WTC11 (cell line): ENCODE results near the gene TBKBP1. TPM values are rescaled to one million over a fixed set of nuclear protein-coding genes. Genes with fewer than 3 reads are reported as not detected.

Experiments used
- ATAC-seq: fragments of 200-7000 bp; cut with Tn5 transposase; 2 replicates; pipeline ENCODE4 v1.10.0; 2021; ENCODE audit warnings: mild to moderate bottlenecking, moderate library complexity
- CTCF ChIA-PET: fragments of 300-600 bp; sonication (Branson Sonifier 250); formaldehyde crosslinking; loops from one replicate; lab custom pipeline; 2021; ENCODE audit warnings: antibody characterized with exemption; lab: Charles Lee
- POLR2A ChIA-PET: fragments of 350-600 bp; sonication (Branson Sonifier 250); formaldehyde crosslinking; loops from one replicate; lab custom pipeline; 2021; ENCODE audit warnings: antibody characterized with exemption; lab: Charles Lee
- DNase-seq: peaks from one replicate; pipeline ENCODE4 v3.0.0; 2021; ENCODE audit warnings: low spot score
- H3K27ac Mint-ChIP-seq: 2 replicates; pipeline ENCODE4 v1.8.0; 2021; ENCODE audit warnings: mixed read lengths
- H3K27me3 Mint-ChIP-seq: 2 replicates; pipeline ENCODE4 v1.8.0; 2021; ENCODE audit warnings: low read depth, mild to moderate bottlenecking, moderate library complexity, mixed read lengths
- H3K36me3 Mint-ChIP-seq: 2 replicates; pipeline ENCODE4 v1.8.0; 2021; ENCODE audit warnings: mixed read lengths
- H3K4me1 Mint-ChIP-seq: 2 replicates; pipeline ENCODE4 v1.8.0; 2022; ENCODE audit warnings: mixed read lengths
- H3K4me3 Mint-ChIP-seq: 2 replicates; pipeline ENCODE4 v1.8.0; 2021; ENCODE audit warnings: mild to moderate bottlenecking, moderate library complexity, mixed read lengths
- H3K9me3 Mint-ChIP-seq: 2 replicates; pipeline ENCODE4 v1.8.0; 2021; ENCODE audit warnings: mixed read lengths
- AFF4 ChIP-seq: sonication (generic); formaldehyde crosslinking; IDR thresholded peaks from 2 replicates; pipeline ENCODE4 v1.8.1; 2023; ENCODE audit warnings: mild to moderate bottlenecking, missing genetic modification reagents, borderline replicate concordance
- ARID4B ChIP-seq: sonication (generic); formaldehyde crosslinking; IDR thresholded peaks from 2 replicates; pipeline ENCODE4 v1.8.0; 2023; ENCODE audit warnings: missing genetic modification reagents, mild to moderate bottlenecking, borderline replicate concordance
- ATF2 ChIP-seq: sonication (generic); formaldehyde crosslinking; IDR thresholded peaks from 2 replicates; pipeline ENCODE4 v1.8.1; 2022; ENCODE audit warnings: low read depth, missing genetic modification reagents, borderline replicate concordance
- ATF6 ChIP-seq: sonication (generic); formaldehyde crosslinking; IDR thresholded peaks from 2 replicates; pipeline ENCODE4 v1.8.1; 2023; ENCODE audit warnings: mild to moderate bottlenecking, missing genetic modification reagents
- CREB1 ChIP-seq: sonication (generic); formaldehyde crosslinking; IDR thresholded peaks from 2 replicates; pipeline ENCODE4 v1.8.0; 2023; ENCODE audit warnings: mild to moderate bottlenecking, missing genetic modification reagents
- FOXK1 ChIP-seq: sonication (generic); formaldehyde crosslinking; IDR thresholded peaks from 2 replicates; pipeline ENCODE4 v1.8.0; 2022; ENCODE audit warnings: mild to moderate bottlenecking, moderate library complexity, missing genetic modification reagents
- FOXP1 ChIP-seq: sonication (generic); formaldehyde crosslinking; IDR thresholded peaks from 2 replicates; pipeline ENCODE4 v1.8.0; 2022; ENCODE audit warnings: missing genetic modification reagents, mild to moderate bottlenecking, moderate library complexity, borderline replicate concordance
- GABPB1 ChIP-seq: sonication (generic); formaldehyde crosslinking; IDR thresholded peaks from 2 replicates; pipeline ENCODE4 v1.8.1; 2023; ENCODE audit warnings: mild to moderate bottlenecking, missing genetic modification reagents
- HMGA2 ChIP-seq: fragments of 250-450 bp; sonication (Bioruptor Pico); IDR thresholded peaks from 2 replicates; pipeline ENCODE4 v1.4.0; 2021; ENCODE audit warnings: mild to moderate bottlenecking, moderate library complexity
- IRF2 ChIP-seq: sonication (generic); formaldehyde crosslinking; IDR thresholded peaks from 2 replicates; pipeline ENCODE4 v1.8.0; 2022; ENCODE audit warnings: low read depth, missing genetic modification reagents, borderline replicate concordance
- JAZF1 ChIP-seq: fragments of 250-450 bp; sonication (Bioruptor Pico); IDR thresholded peaks from 2 replicates; pipeline ENCODE4 v1.9.0; 2021; ENCODE audit warnings: moderate library complexity, mild to moderate bottlenecking, inconsistent platforms
- SMAD3 ChIP-seq: sonication (generic); formaldehyde crosslinking; IDR thresholded peaks from 2 replicates; pipeline ENCODE4 v1.8.0; 2022; ENCODE audit warnings: missing genetic modification reagents, mild to moderate bottlenecking, borderline replicate concordance
- STAT6 ChIP-seq: sonication (generic); formaldehyde crosslinking; conservative IDR thresholded peaks from 2 replicates; pipeline ENCODE4 v1.8.1; 2023; ENCODE audit warnings: mild to moderate bottlenecking, low read depth, missing genetic modification reagents, moderate library complexity
- TEAD1 ChIP-seq: sonication (generic); formaldehyde crosslinking; IDR thresholded peaks from 2 replicates; pipeline ENCODE4 v1.8.0; 2022; ENCODE audit warnings: mild to moderate bottlenecking, missing genetic modification reagents
- TP53 ChIP-seq: sonication (generic); formaldehyde crosslinking; IDR thresholded peaks from 2 replicates; pipeline ENCODE4 v1.8.1; 2023; ENCODE audit warnings: mild to moderate bottlenecking, missing genetic modification reagents
- USF1 ChIP-seq: sonication (generic); formaldehyde crosslinking; IDR thresholded peaks from 2 replicates; pipeline ENCODE4 v1.8.0; 2022; ENCODE audit warnings: mild to moderate bottlenecking, missing genetic modification reagents
- ZBTB21 ChIP-seq: sonication (generic); formaldehyde crosslinking; IDR thresholded peaks from 2 replicates; pipeline ENCODE4 v1.8.1; 2023; ENCODE audit warnings: mild to moderate bottlenecking, missing genetic modification reagents, borderline replicate concordance
- ZNF219 ChIP-seq: sonication (generic); formaldehyde crosslinking; IDR thresholded peaks from 2 replicates; pipeline ENCODE4 v1.8.0; 2023; ENCODE audit warnings: missing genetic modification reagents, mild to moderate bottlenecking, borderline replicate concordance
- ZNF317 ChIP-seq: sonication (generic); formaldehyde crosslinking; IDR thresholded peaks from 2 replicates; pipeline ENCODE4 v1.8.1; 2023; ENCODE audit warnings: low read depth, mild to moderate bottlenecking, moderate library complexity, missing genetic modification reagents, borderline replicate concordance
- total RNA-seq: library from RNA; stranded (reverse); gene quantifications from 3 replicates; pipeline ENCODE4 v1.2.3, GENCODE V29; 2021

The TBKBP1 gene
- total RNA-seq, 1 experiment from 2014 or later: 17.4 TPM

- TF ChIP-seq JAZF1 (CRISPR knock-in tag) (no peak), ATF6 (CRISPR knock-in tag) (no peak), TEAD1 (peak; percentile 97), TP53 (CRISPR knock-in tag) (peak; percentile 89), ZNF219 (CRISPR knock-in tag) (peak; percentile 81; the same call in 1 of the 2 replicates)
Measured at GRCh38 chr17:47720754-47721533, 27.0 kb downstream of the TBKBP1 start (continued).

GRCh38 chr17:47721725-47722124 lies 27.8 kb downstream of the TBKBP1 start:
- peaks cover 60% of the 10 kb centered on the region for H3K27me3 Mint-ChIP-seq
- no peak overlapping the region for H3K27ac Mint-ChIP-seq
- H3K4me3 Mint-ChIP-seq: no peak overlapping the region
- H3K36me3 Mint-ChIP-seq: no peaks in the 10 kb centered on the region
- DNase-seq: no peak
- peaks cover 15% of the 10 kb centered on the region for H3K4me1 Mint-ChIP-seq
- TF ChIP-seq GABPB1 (CRISPR knock-in tag): no peak
- no peak for TF ChIP-seq IRF2
- TF ChIP-seq STAT6 (CRISPR knock-in tag): no peak
- no peak for TF ChIP-seq CREB1 (CRISPR knock-in tag)
- TF ChIP-seq FOXP1 (CRISPR knock-in tag): no peak
- no peak for TF ChIP-seq ZBTB21 (CRISPR knock-in tag)
- no peak for TF ChIP-seq USF1 (CRISPR knock-in tag)
- TF ChIP-seq HMGA2: no peak
- no peak for TF ChIP-seq ARID4B (CRISPR knock-in tag)
- TF ChIP-seq FOXK1 (CRISPR knock-in tag): no peak
- no peak for TF ChIP-seq AFF4 (CRISPR knock-in tag)
- no peak for TF ChIP-seq SMAD3 (CRISPR knock-in tag)
- TF ChIP-seq ZNF317 (CRISPR knock-in tag): no peak
- TF ChIP-seq ATF2: no peak
- POLR2A ChIA-PET: no interaction called here
- no peaks in the 10 kb centered on the region for H3K9me3 Mint-ChIP-seq
- CTCF ChIA-PET: interaction anchor here (1.0 to 1.7 kb wide), 3 partner anchors 11 to 119 kb away, joined by 4 to 9 read pairs (median 7); partner anchors contain the start of genes SCRN2 and TBX21
- no peak for ATAC-seq
